ENCODE measurements around the gene TAF10.

Gene TAF10

GRCh38 chr11:6608726-6609501 lies 3.1 kb downstream of the TAF10 start:
- no peak for DNase-seq (ENCODE audit: low read depth, low spot score)

DNA sequence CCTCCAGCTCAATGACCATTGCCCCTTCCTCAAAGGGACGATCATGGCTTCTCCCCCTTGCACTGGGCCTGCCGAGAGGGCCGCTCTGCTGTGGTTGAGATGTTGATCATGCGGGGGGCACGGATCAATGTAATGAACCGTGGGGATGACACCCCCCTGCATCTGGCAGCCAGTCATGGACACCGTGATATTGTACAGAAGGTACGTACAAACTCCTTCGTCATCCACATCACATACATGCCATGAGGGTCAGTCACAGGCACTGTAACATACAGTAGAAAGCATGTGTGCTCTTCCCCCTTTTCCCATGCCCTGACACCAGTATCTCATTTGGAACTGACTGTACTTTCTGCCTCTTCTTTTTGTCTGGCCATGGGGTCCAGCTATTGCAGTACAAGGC lies 4.0 kb downstream of the TAF10 start:
- DNase-seq (ENCODE audit: low read depth, low spot score): no peak

- no peak for DNase-seq (ENCODE audit: low read depth, low spot score)
Observed at GRCh38 chr11:6607190-6607795, 4.7 kb downstream of the TAF10 start.

GRCh38 chr11:6606471-6607189 lies 5.4 kb downstream of the TAF10 start:
- DNase-seq (ENCODE audit: low read depth, low spot score): no peak

DNA sequence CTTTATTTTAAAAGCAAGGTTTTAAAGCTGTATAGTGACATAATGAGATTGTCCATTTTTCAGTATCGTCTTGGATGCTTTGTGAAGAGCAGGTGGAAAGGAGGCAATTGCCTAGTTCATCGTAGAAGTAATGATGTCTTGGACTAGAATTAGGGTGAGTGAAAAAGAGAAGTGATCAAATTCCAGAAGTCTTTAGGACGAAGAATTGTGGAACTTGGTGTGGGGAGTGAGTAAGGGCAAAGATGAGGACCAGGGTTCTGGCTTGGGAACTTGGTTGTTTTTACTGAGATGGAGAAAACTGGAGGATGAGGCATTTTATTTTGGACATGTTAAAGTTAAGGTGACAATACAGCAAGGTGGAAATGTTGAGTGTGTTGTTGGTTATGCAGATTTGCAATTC lies 7.2 kb downstream of the TAF10 start:
- no peak for DNase-seq (ENCODE audit: low read depth, low spot score)

- peak; percentile 16 for DNase-seq (ENCODE audit: low read depth, low spot score)
Observed at GRCh38 chr11:6604081-6604626, 7.9 kb downstream of the TAF10 start.

- DNase-seq (ENCODE audit: low read depth, low spot score): peak; percentile 72
Observed at GRCh38 chr11:6603287-6604080, 8.5 kb downstream of the TAF10 start, which contains the start of the genes ILK and RRP8. ILK (plus strand) TSS chr11:6603774; CDS start chr11:6604272, 498 bp downstream. RRP8 (minus strand) TSS chr11:6603616; CDS start chr11:6603502, 114 bp downstream.

DNA sequence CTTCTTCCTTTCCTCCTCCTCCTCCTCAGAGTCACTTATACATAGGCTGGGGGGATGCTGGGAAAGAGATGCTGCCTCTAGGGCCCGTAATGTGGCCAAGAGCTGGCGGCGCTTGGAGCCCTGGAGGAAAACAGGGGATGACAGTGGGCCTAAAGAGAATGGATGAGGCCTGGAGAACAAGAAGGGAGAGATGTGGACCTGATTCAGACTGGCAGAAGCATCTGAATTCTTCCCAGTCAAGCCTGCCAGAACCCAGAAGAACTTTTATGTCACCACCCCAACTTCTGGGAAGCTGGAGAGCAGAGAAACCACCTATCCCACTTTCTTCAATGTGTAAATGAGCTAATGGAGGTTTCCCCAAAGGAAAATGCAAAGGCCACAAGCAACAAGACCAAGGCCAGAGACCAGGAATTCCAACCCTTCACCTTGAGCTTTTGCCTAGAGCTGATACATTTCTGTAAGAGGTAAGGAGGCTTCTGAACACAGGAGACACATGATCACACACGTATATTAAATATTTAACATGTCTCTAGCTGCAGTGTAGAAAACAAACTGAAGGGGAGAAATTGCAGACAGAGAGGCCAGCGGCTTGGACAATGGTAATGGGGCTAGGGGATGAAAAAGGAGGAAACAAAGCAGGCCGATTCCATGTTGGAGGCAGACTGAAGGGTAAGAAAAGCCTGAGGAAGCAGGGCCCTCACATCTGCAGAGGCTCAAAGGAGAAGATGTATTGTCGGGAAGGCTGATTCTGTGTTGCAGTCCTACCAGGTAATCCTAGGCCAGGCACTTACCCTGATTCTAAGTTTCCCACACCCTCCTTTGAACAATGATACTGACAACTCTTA lies 9.7 kb downstream of the TAF10 start:
- no peak for DNase-seq (ENCODE audit: low read depth, low spot score)

GRCh38 chr11:6601041-6601461 lies 11.0 kb downstream of the TAF10 start:
- DNase-seq (ENCODE audit: low read depth, low spot score): no peak

GRCh38 chr11:6599881-6600390 lies 12.1 kb downstream of the TAF10 start:
- DNase-seq (ENCODE audit: low read depth, low spot score): no peak

DNA sequence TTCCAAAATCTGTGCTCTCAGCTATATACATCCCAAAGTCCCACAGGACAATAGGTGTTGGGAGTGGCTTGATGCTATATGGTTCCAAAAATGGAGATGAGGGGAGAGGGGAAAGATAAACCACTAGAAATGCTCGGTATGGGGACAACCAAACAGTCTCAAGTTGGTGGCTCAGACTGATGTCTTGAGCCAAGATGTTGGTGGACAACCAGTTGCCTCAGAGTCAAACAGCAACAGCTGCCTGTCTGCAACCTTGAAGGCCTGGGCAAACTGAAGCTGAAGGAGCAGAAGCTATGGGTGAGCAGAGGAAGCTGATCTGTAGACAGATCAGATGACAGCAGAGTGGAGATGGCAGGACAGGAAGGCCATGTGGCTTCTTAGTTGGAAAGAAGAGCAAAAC lies 12.6 kb downstream of the TAF10 start:
- DNase-seq (ENCODE audit: low read depth, low spot score): no peak

DNA sequence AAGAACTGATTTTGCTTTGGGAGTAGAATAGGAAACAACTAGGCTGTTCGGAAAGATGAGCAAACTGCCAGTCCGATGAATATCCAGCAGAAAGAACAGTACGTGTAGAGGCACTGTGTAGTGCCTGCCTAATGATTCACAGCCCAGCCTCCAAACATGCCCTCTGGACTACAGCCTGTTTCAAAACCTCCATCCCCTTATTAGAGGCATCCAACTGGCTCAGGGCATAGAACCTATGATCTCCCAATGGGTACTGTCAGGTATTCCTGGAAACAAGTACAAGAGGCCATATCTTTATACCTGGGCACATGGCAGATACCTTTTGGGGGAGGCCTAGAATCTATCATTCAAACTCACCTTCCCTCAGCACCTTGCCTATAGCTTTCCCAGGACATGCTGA lies 13.5 kb downstream of the TAF10 start:
- DNase-seq (ENCODE audit: low read depth, low spot score): no peak

GRCh38 chr11:6596239-6596877 lies 15.7 kb downstream of the TAF10 start:
- no peak for DNase-seq (ENCODE audit: low read depth, low spot score)

DNA sequence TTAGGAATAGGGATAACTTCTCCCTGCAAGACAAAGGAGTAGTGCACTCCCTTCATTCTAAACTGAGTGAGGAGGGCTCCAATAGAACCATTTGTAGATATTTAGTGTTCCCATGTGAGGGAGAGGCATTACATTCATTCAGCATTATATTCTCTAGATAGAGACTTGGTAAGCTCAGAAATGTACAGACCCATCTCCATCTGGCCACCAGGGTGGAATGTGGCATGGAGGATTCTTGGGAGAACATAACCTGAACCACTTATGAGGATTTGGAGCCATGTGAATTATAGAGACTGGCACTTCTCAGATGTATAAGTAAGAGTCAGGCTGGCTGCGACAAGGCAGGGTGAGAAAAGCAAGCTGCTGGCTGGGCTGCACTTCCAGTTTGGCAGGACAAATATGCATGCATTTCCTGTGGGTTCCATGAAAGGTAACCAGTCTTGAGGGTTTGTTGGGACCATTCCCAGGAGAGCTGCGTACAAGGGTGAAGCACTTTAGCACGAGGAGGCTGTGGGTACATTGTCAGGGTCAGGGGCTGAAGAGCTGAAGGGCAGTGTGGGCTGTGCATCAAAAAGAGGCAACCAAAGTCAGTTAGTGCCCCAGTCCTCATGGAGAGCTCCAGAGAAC lies 17.8 kb downstream of the TAF10 start:
- no peak for DNase-seq (ENCODE audit: low read depth, low spot score)

DNA sequence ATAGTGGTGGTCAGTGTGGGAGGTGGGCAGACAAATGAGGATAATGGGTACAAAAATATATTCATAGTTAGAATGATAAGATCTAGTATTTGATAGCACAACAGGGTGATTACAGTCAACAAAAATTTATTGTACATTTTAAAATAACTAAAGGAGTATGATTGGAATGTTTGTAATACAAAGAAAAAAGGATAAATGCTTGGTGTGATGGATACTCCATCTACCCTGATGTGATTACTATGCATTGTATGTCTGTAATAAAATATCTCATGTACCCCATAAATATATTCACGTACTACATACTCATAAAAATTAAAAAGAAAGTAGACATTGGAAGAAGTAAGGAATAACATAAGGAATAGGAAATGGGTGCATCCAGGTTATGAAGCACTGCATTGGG lies 24.0 kb downstream of the TAF10 start:
- no peak for DNase-seq (ENCODE audit: low read depth, low spot score)

- DNase-seq (ENCODE audit: low read depth, low spot score): no peak
Observed at GRCh38 chr11:6587360-6587953, 24.6 kb downstream of the TAF10 start.

GRCh38 chr11:6586434-6587359 lies 25.3 kb downstream of the TAF10 start:
- DNase-seq (ENCODE audit: low read depth, low spot score): no peak

GRCh38 chr11:6584528-6584927 lies 27.5 kb downstream of the TAF10 start:
- DNase-seq (ENCODE audit: low read depth, low spot score): no peak
